Astrocyte (in vitro differentiated cells and primary cell): Measurements from ENCODE around the gene DCUN1D2. TPM values are rescaled to one million over a fixed set of nuclear protein-coding genes. Genes with fewer than 3 reads are reported as not detected.

Experiments used
- DNase-seq: peaks from one replicate; pipeline ENCODE4 v3.0.0-alpha.2; 2010; ENCODE audit warnings: low read depth
- FAIRE-seq: peaks from 2 replicates; lab custom pipeline; 2011; peaks lifted over from hg19 to GRCh38; lab: Jason Lieb, UNC
- H2AFZ ChIP-seq: 2 replicates; pipeline ENCODE4 v1.6.0; 2012; ENCODE audit warnings: low read depth, low read length, inconsistent platforms
- H3K27ac ChIP-seq: 2 replicates; pipeline ENCODE4 v1.5.1; 2011; ENCODE audit warnings: low read depth, low read length, inconsistent platforms
- H3K27me3 ChIP-seq: 2 replicates; pipeline ENCODE4 v1.6.0; 2011; ENCODE audit warnings: low read length, inconsistent platforms; ENCODE audit not compliant: insufficient read depth
- H3K36me3 ChIP-seq: 2 replicates; pipeline ENCODE4 v1.5.1; 2011; ENCODE audit warnings: low read length, inconsistent platforms; ENCODE audit not compliant: insufficient read depth
- H3K4me1 ChIP-seq: 2 replicates; pipeline ENCODE4 v1.5.1; 2011; ENCODE audit warnings: low read length, inconsistent platforms; ENCODE audit not compliant: insufficient read depth
- H3K4me2 ChIP-seq: 2 replicates; pipeline ENCODE4 v1.6.0; 2012; ENCODE audit warnings: low read length, inconsistent platforms
- H3K4me3 ChIP-seq: 2 replicates; pipeline ENCODE4 v1.5.1; 2011; ENCODE audit warnings: low read depth, mild to moderate bottlenecking, low read length, inconsistent platforms; ENCODE audit not compliant: insufficient read depth
- H3K79me2 ChIP-seq: 2 replicates; pipeline ENCODE4 v1.6.0; 2012; ENCODE audit warnings: mild to moderate bottlenecking, low read length, inconsistent platforms; ENCODE audit not compliant: insufficient read depth
- H3K9ac ChIP-seq: 2 replicates; pipeline ENCODE4 v1.6.0; 2012; ENCODE audit warnings: mild to moderate bottlenecking, low read length, inconsistent platforms
- H3K9me3 ChIP-seq: 2 replicates; pipeline ENCODE4 v1.5.1; 2012; ENCODE audit warnings: low read depth, mild to moderate bottlenecking, low read length, inconsistent platforms; ENCODE audit not compliant: insufficient read depth
- H4K20me1 ChIP-seq: 2 replicates; pipeline ENCODE4 v1.6.0; 2012; ENCODE audit warnings: low read length, inconsistent platforms; ENCODE audit not compliant: insufficient read depth
- H3K27ac Mint-ChIP-seq: one replicate; pipeline ENCODE4 v1.8.0; 2021; ENCODE audit warnings: mild to moderate bottlenecking, mixed read lengths; ENCODE audit not compliant: unreplicated experiment
- H3K27me3 Mint-ChIP-seq: one replicate; pipeline ENCODE4 v1.8.0; 2021; ENCODE audit warnings: low read depth, mixed read lengths; ENCODE audit not compliant: unreplicated experiment
- H3K36me3 Mint-ChIP-seq: one replicate; pipeline ENCODE4 v1.8.0; 2021; ENCODE audit warnings: low read depth, mixed read lengths; ENCODE audit not compliant: unreplicated experiment
- H3K4me1 Mint-ChIP-seq: one replicate; pipeline ENCODE4 v1.8.0; 2021; ENCODE audit warnings: low read depth, mixed read lengths; ENCODE audit not compliant: unreplicated experiment
- H3K4me3 Mint-ChIP-seq: one replicate; pipeline ENCODE4 v1.8.0; 2021; ENCODE audit warnings: mild to moderate bottlenecking, moderate library complexity, mixed read lengths; ENCODE audit not compliant: unreplicated experiment
- H3K9me3 Mint-ChIP-seq: one replicate; pipeline ENCODE4 v1.8.0; 2021; ENCODE audit warnings: mild to moderate bottlenecking, mixed read lengths; ENCODE audit not compliant: unreplicated experiment
- CTCF ChIP-seq: IDR thresholded peaks from 2 replicates; pipeline ENCODE4 v1.5.1; 2011; ENCODE audit warnings: low read depth, mild to moderate bottlenecking, inconsistent platforms, low read length, moderate library complexity; ENCODE audit not compliant: insufficient read depth
- EZH2 ChIP-seq: IDR thresholded peaks from 2 replicates; pipeline ENCODE4 v1.6.1; 2012; ENCODE audit warnings: mild to moderate bottlenecking, low read length, inconsistent platforms; ENCODE audit not compliant: insufficient read depth
- total RNA-seq: library from RNA; stranded (reverse); gene quantifications from 2 replicates; pipeline ENCODE4 v1.2.1, GENCODE V29; 2021

Gene DCUN1D2
- total RNA-seq, 1 donor from 2014 or later, result 16.3 TPM

GRCh38 chr13:113507505-113508345, 17.2 kb upstream of the DCUN1D2 start:
- Histone ChIP-seq H3K79me2 (peaks cover 36% of the 10 kb centered on the region), H2AFZ (no peak overlapping the region), H3K4me1 (no peaks in the 10 kb centered on the region), H3K9me3 (no peaks in the 10 kb centered on the region), H3K9ac (no peak overlapping the region), H3K27me3 (no peaks in the 10 kb centered on the region), H4K20me1 (peaks cover 63% of the 10 kb centered on the region), H3K4me3 (no peak overlapping the region), H3K27ac (no peak overlapping the region), H3K4me2 (no peak overlapping the region), H3K36me3 (peaks cover 34% of the 10 kb centered on the region)
- Mint-ChIP-seq H3K27me3 (no peaks in the 10 kb centered on the region), H3K9me3 (no peaks in the 10 kb centered on the region), H3K36me3 (peaks cover 15% of the 10 kb centered on the region), H3K4me1 (peaks cover 7% of the 10 kb centered on the region), H3K27ac (no peak overlapping the region), H3K4me3 (no peak overlapping the region)
- FAIRE-seq, result no peak
- no peak for TF ChIP-seq EZH2
- no peak for TF ChIP-seq CTCF
- no peak for DNase-seq

GRCh38 chr13:113506871-113507388, 16.4 kb upstream of the DCUN1D2 start:
- H3K27ac Mint-ChIP-seq, result no peak overlapping the region
- peaks cover 15% of the 10 kb centered on the region for H3K36me3 Mint-ChIP-seq
- no peaks in the 10 kb centered on the region for H3K9me3 Mint-ChIP-seq
- H3K9me3 ChIP-seq, result no peaks in the 10 kb centered on the region
- no peak overlapping the region for H3K4me2 ChIP-seq
- H3K27me3 Mint-ChIP-seq, result no peaks in the 10 kb centered on the region
- peaks cover 36% of the 10 kb centered on the region for H3K79me2 ChIP-seq
- H3K4me1 Mint-ChIP-seq, result peaks cover 7% of the 10 kb centered on the region
- H3K4me3 ChIP-seq, result no peak overlapping the region
- FAIRE-seq (no peak), DNase-seq (no peak)
- peaks cover 70% of the 10 kb centered on the region for H4K20me1 ChIP-seq
- TF ChIP-seq EZH2, result no peak
- no peak for TF ChIP-seq CTCF
- H3K27me3 ChIP-seq, result no peaks in the 10 kb centered on the region
- H3K27ac ChIP-seq, result no peak overlapping the region
- H3K4me3 Mint-ChIP-seq, result no peak overlapping the region
- no peak overlapping the region for H3K9ac ChIP-seq
- H2AFZ ChIP-seq, result no peak overlapping the region
- H3K36me3 ChIP-seq, result peaks cover 36% of the 10 kb centered on the region
- H3K4me1 ChIP-seq, result no peaks in the 10 kb centered on the region
